BJ (cell line): ENCODE measurements around the gene CA12. TPM values are rescaled to one million over a fixed set of nuclear protein-coding genes. Genes with fewer than 3 reads are reported as not detected.

Experiments used
- CTCF ChIA-PET: fragments of 350-600 bp; formaldehyde crosslinking; extraction: SDS; loops from one replicate; lab custom pipeline; 2021; ENCODE audit warnings: antibody characterized with exemption, inconsistent platforms; lab: Yijun Ruan, JAX
- POLR2A ChIA-PET: fragments of 300-600 bp; sonication (Branson Sonifier 250); formaldehyde crosslinking; extraction: SDS; loops from one replicate; lab custom pipeline; 2021; ENCODE audit warnings: antibody characterized with exemption; lab: Charles Lee
- DNase-seq: peaks from one replicate; pipeline ENCODE4 v3.0.0-alpha.2; 2011; ENCODE audit warnings: low read depth
- H3K27me3 ChIP-seq: 2 replicates; pipeline ENCODE4 v1.6.0; 2011; ENCODE audit warnings: low read length; ENCODE audit not compliant: control insufficient read depth, insufficient read depth
- H3K36me3 ChIP-seq: 2 replicates; pipeline ENCODE4 v1.5.1; 2011; ENCODE audit warnings: low read length; ENCODE audit not compliant: control insufficient read depth, insufficient read depth
- H3K4me3 ChIP-seq: 2 replicates; pipeline ENCODE4 v1.5.1; 2011; ENCODE audit warnings: low read depth, mild to moderate bottlenecking, control low read depth, low read length
- polyA plus RNA-seq: library from polyadenylated mRNA; depleted of rRNA; stranded (reverse); fragments of >200 nt; gene quantifications from 2 replicates; pipeline ENCODE4 v1.2.3, GENCODE V29; 2011; rRNA removed
- TF ChIP-seq, protein P1 (sequence below): IDR thresholded peaks from 2 replicates; pipeline ENCODE4 v1.5.1; 2011; ENCODE audit warnings: low read depth, mild to moderate bottlenecking, control low read depth, inconsistent platforms, low read length, moderate library complexity; ENCODE audit not compliant: insufficient read depth

Gene CA12
- polyA plus RNA-seq, 1 experiment = 16.9 TPM

DNA sequence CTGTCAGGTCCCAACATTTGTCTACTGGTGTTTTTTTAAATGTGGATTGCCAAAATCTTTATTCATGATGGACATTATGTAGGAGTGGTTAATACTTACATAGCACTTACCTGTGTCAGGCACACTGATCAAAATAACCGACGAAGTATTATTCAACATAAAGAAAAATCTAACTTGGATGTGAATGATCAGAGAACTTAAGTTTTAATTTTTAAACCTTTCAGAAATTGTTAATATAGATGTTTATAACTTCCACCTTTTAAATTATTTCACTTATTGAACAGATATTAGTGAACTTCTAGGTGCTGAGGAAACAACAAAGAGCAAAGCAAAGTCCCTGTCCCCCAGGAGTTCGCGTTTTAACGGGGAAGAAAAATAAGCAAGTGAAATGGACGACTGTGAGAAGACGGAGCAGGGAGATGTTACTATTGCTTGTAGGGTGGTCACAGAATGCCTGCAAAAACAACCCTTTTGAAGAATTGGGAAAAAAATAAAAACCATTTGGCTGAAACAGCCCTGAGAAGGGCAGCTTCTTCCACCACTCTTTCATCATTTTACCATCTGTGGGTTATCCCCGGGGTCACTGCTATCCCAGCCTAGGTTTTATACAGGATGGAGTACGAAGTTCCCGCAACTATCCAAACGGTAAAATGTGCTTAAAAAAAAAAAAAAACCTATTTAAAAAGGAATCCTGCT lies 105.2 kb downstream of the CA12 start:
- POLR2A ChIA-PET = interaction anchor here (0.7 kb wide), 2 partner anchors 17 to 100 kb away, joined by 3 to 8 read pairs; no protein-coding TSS in a partner anchor
- CTCF ChIA-PET = interaction anchor here (0.6 to 1.5 kb wide), 6 partner anchors 11 to 400 kb away, joined by 3 to 5 read pairs (median 4); no protein-coding TSS in a partner anchor
- H3K4me3 ChIP-seq = peak overlapping the region; percentile 92
- H3K36me3 ChIP-seq = no peaks in the 10 kb centered on the region
- H3K27me3 ChIP-seq = no peaks in the 10 kb centered on the region
- TF ChIP-seq, protein P1, sequence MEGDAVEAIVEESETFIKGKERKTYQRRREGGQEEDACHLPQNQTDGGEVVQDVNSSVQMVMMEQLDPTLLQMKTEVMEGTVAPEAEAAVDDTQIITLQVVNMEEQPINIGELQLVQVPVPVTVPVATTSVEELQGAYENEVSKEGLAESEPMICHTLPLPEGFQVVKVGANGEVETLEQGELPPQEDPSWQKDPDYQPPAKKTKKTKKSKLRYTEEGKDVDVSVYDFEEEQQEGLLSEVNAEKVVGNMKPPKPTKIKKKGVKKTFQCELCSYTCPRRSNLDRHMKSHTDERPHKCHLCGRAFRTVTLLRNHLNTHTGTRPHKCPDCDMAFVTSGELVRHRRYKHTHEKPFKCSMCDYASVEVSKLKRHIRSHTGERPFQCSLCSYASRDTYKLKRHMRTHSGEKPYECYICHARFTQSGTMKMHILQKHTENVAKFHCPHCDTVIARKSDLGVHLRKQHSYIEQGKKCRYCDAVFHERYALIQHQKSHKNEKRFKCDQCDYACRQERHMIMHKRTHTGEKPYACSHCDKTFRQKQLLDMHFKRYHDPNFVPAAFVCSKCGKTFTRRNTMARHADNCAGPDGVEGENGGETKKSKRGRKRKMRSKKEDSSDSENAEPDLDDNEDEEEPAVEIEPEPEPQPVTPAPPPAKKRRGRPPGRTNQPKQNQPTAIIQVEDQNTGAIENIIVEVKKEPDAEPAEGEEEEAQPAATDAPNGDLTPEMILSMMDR = no peak
- DNase-seq = no peak

DNA sequence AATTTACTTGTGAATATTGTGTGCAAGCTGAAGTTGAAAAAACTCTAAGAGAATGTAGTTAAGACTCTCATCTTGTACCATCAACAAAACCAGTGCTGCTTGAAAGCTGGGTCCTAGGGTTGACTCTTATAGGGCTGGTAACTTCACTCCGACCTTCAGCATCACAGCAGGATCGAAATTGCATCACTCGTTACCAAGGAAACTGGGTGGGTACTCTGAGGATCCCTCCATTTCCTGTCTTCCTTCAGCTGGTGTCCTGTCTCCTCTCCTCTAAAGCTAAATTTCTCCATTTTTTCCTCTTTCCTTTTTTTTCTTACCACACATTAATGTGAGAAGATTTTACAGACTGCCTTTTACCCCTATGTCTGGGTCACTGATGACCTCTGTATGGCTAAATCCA lies 107.2 kb downstream of the CA12 start:
- Histone ChIP-seq H3K27me3 (no peaks in the 10 kb centered on the region), H3K4me3 (no peak overlapping the region), H3K36me3 (no peaks in the 10 kb centered on the region; the same call in 1 of the 2 replicates)
- TF ChIP-seq, protein P1 = no peak
- POLR2A ChIA-PET = no interaction called here
- CTCF ChIA-PET = interaction anchor here (0.7 kb wide), 1 partner anchor 143 kb away, joined by 3 read pairs; no protein-coding TSS in a partner anchor
- DNase-seq = no peak

Other genes with a start within 250 kb of the CA12 start
- gene RPS27L, start 224.4 kb downstream of the CA12 start, polyA plus RNA-seq = 171 and 490 TPM in 2 replicates
- gene RAB8B, start 192.2 kb downstream of the CA12 start, polyA plus RNA-seq = 16.4 and 39.7 TPM in 2 replicates
- 12.6 and 20.4 TPM in 2 replicates for gene APH1B, start 104.2 kb downstream of the CA12 start, polyA plus RNA-seq
- 13.3 and 17.2 TPM in 2 replicates for gene USP3, start 122.7 kb upstream of the CA12 start, polyA plus RNA-seq
- 1.5 and 3.8 TPM in 2 replicates for gene FBXL22, start 215.5 kb upstream of the CA12 start, polyA plus RNA-seq